HEK293 (cell line): ENCODE measurements around the gene SERTAD2.

ENCODE experiments used
- CTCF ChIA-PET: fragments of 350-600 bp; formaldehyde crosslinking; extraction: SDS; loops from one replicate; lab custom pipeline; 2021; ENCODE audit warnings: antibody characterized with exemption; lab: Yijun Ruan, JAX
- POLR2A ChIA-PET: fragments of 300-600 bp; formaldehyde crosslinking; extraction: SDS; loops from one replicate; lab custom pipeline; 2020; ENCODE audit warnings: antibody characterized with exemption, inconsistent platforms; lab: Yijun Ruan, JAX
- H3K27ac ChIP-seq: fragments of 200-500 bp; sonication (Bioruptor generic); 2 replicates; pipeline ENCODE4 v1.5.1; 2014; ENCODE audit warnings: low read depth, low read length, control low read depth, inconsistent platforms; ENCODE audit errors: extremely low read depth
- H3K36me3 ChIP-seq, 2 experiments: fragments of 200-500 bp in 1 of 2; sonication (Bioruptor generic) in 1 of 2; 1 replicate in 1 of 2; 2 replicates in 1 of 2; pipeline ENCODE4 v1.5.1; 2014 to 2017; ENCODE audit warnings: inconsistent platforms in 2 of 2, low read length in 2 of 2; ENCODE audit not compliant: control insufficient read depth in 2 of 2, insufficient read depth in 1 of 2
- H3K4me1 ChIP-seq: fragments of 200-500 bp; sonication (Bioruptor generic); 2 replicates; pipeline ENCODE4 v1.5.1; 2014; ENCODE audit warnings: mild to moderate bottlenecking, low read length, inconsistent platforms; ENCODE audit not compliant: control insufficient read depth, insufficient read depth
- H3K4me3 ChIP-seq: 2 replicates; pipeline ENCODE4 v1.5.1; 2011; ENCODE audit warnings: low read depth, mild to moderate bottlenecking, control low read depth, low read length, moderate library complexity
- H3K9me3 ChIP-seq: fragments of 200-500 bp; sonication (Bioruptor generic); 2 replicates; pipeline ENCODE4 v1.5.1; 2014; ENCODE audit warnings: low read depth, low read length, inconsistent platforms; ENCODE audit not compliant: control insufficient read depth, insufficient read depth
- GLIS1 ChIP-seq: fragments of 450-650 bp; formaldehyde crosslinking; IDR thresholded peaks from 2 replicates; pipeline ENCODE4 v1.5.1; 2016; ENCODE audit warnings: missing biosample characterization, missing genetic modification characterization
- SP3 ChIP-seq: fragments of 450-650 bp; formaldehyde crosslinking; IDR thresholded peaks from 2 replicates; pipeline ENCODE4 v1.5.1; 2016; ENCODE audit warnings: missing biosample characterization, missing genetic modification characterization
- TRIM28 ChIP-seq: IDR thresholded peaks from 2 replicates; pipeline ENCODE4 v1.6.1; 2011; ENCODE audit warnings: low read length, control low read depth, borderline replicate concordance
- ZBTB17 ChIP-seq: fragments of 450-650 bp; formaldehyde crosslinking; IDR thresholded peaks from 2 replicates; pipeline ENCODE4 v1.5.1; 2016; ENCODE audit warnings: missing biosample characterization, missing genetic modification characterization
- ZIC2 ChIP-seq: fragments of 450-650 bp; formaldehyde crosslinking; IDR thresholded peaks from 2 replicates; pipeline ENCODE4 v1.5.1; 2016; ENCODE audit warnings: missing biosample characterization, missing genetic modification characterization
- ZNF112 ChIP-seq: fragments of 450-650 bp; formaldehyde crosslinking; IDR thresholded peaks from 2 replicates; pipeline ENCODE4 v1.5.0; 2017; ENCODE audit warnings: missing biosample characterization, missing genetic modification characterization
- ZNF157 ChIP-seq: fragments of 450-650 bp; formaldehyde crosslinking; IDR thresholded peaks from 2 replicates; pipeline ENCODE4 v1.5.1; 2016; ENCODE audit warnings: missing biosample characterization, missing genetic modification characterization
- ZNF394 ChIP-seq: fragments of 450-650 bp; formaldehyde crosslinking; IDR thresholded peaks from 2 replicates; pipeline ENCODE4 v1.5.1; 2016; ENCODE audit warnings: missing biosample characterization, missing genetic modification characterization, mild to moderate bottlenecking, moderate library complexity, borderline replicate concordance
- ZNF433 ChIP-seq: fragments of 450-650 bp; formaldehyde crosslinking; IDR thresholded peaks from 2 replicates; pipeline ENCODE4 v1.5.1; 2016; ENCODE audit warnings: missing biosample characterization, missing genetic modification characterization, low read depth
- ZNF48 ChIP-seq: fragments of 450-650 bp; formaldehyde crosslinking; IDR thresholded peaks from 2 replicates; pipeline ENCODE4 v1.5.1; 2016; ENCODE audit warnings: missing biosample characterization, missing genetic modification characterization
- ZNF501 ChIP-seq: fragments of 450-650 bp; formaldehyde crosslinking; IDR thresholded peaks from 2 replicates; pipeline ENCODE4 v1.5.1; 2016; ENCODE audit warnings: missing biosample characterization, missing genetic modification characterization
- ZNF510 ChIP-seq: fragments of 450-650 bp; formaldehyde crosslinking; IDR thresholded peaks from 2 replicates; pipeline ENCODE4 v1.5.1; 2018; ENCODE audit warnings: mild to moderate bottlenecking, missing genetic modification characterization, missing biosample characterization; ENCODE audit not compliant: insufficient replicate concordance
- ZNF610 ChIP-seq: fragments of 450-650 bp; formaldehyde crosslinking; IDR thresholded peaks from 2 replicates; pipeline ENCODE4 v1.5.1; 2016; ENCODE audit warnings: missing biosample characterization, missing genetic modification characterization, borderline replicate concordance
- ZNF654 ChIP-seq: fragments of 450-650 bp; formaldehyde crosslinking; IDR thresholded peaks from 2 replicates; pipeline ENCODE4 v1.5.1; 2016; ENCODE audit warnings: low read depth, missing biosample characterization, missing genetic modification characterization
- TF ChIP-seq, protein P1 (sequence below): fragments of 450-650 bp; formaldehyde crosslinking; IDR thresholded peaks from 2 replicates; pipeline ENCODE4 v1.5.1; 2016; ENCODE audit warnings: missing biosample characterization, missing genetic modification characterization
- TF ChIP-seq, protein P2 (sequence below): sonication (generic); formaldehyde crosslinking; IDR thresholded peaks from 2 replicates; pipeline ENCODE4 v1.8.1; 2022; ENCODE audit warnings: mild to moderate bottlenecking, moderate library complexity, missing genetic modification reagents
- TF ChIP-seq, protein P3 (sequence below): fragments of 450-650 bp; formaldehyde crosslinking; IDR thresholded peaks from 2 replicates; pipeline ENCODE4 v1.5.1; 2016; ENCODE audit warnings: missing biosample characterization, missing genetic modification characterization
- TF ChIP-seq, protein P4 (sequence below): fragments of 450-650 bp; formaldehyde crosslinking; IDR thresholded peaks from 2 replicates; pipeline ENCODE4 v1.5.1; 2017; ENCODE audit warnings: missing biosample characterization, missing genetic modification characterization

The SERTAD2 gene

DNA sequence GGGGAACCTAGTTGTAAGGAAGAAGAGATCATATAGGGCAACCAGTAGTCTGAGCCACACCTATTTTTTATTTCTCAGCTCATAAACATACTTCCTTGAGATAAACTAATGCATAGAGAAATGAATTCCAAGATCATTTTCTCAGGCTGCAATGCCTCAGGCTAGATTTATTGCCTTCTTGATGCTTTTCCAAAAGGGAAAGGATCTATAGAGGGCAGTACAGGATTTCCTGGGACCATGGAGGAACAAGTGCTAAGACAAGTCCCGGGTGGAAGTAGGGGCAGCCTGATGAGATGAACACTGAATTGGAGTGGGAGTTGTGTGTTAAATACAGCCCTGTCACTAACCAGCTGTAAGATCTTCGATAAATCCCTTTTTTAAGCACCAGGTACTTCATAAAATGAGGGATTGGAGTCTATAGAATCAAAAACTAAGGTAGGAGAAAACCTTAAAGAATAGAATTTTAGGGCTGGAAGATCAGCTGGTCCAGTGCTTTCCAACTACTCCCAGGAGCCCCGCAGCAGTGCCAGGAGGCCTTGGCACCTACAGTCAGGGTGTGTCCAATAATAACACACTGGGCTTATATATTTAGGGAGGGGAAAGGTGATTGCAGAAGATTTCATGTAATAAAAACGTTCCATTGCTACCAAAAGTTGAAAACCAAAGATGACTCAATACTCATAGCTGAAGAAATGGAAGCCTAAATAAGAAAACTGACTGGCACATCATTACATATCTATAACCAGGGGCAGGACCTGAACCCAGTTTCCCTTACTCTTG, 58.1 kb downstream of the SERTAD2 start:
- peaks cover 4% of the 10 kb centered on the region for H3K4me1 ChIP-seq
- POLR2A ChIA-PET, result interaction anchor here (0.6 kb wide), 1 partner anchor 131 kb away, joined by 4 read pairs; no protein-coding TSS in a partner anchor
- H3K36me3 ChIP-seq, result peaks cover 0 to 14% of the 10 kb centered on the region in 2 experiments; a peak in 1 of 3 replicates
- no peak for TF ChIP-seq ZNF112 (tag by site-specific recombination)
- TF ChIP-seq, protein P1, sequence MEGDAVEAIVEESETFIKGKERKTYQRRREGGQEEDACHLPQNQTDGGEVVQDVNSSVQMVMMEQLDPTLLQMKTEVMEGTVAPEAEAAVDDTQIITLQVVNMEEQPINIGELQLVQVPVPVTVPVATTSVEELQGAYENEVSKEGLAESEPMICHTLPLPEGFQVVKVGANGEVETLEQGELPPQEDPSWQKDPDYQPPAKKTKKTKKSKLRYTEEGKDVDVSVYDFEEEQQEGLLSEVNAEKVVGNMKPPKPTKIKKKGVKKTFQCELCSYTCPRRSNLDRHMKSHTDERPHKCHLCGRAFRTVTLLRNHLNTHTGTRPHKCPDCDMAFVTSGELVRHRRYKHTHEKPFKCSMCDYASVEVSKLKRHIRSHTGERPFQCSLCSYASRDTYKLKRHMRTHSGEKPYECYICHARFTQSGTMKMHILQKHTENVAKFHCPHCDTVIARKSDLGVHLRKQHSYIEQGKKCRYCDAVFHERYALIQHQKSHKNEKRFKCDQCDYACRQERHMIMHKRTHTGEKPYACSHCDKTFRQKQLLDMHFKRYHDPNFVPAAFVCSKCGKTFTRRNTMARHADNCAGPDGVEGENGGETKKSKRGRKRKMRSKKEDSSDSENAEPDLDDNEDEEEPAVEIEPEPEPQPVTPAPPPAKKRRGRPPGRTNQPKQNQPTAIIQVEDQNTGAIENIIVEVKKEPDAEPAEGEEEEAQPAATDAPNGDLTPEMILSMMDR (tag by site-specific recombination), result 0 out of 2 replicates have a peak, but pooled peaks have one; percentile 25
- TF ChIP-seq ZNF654 (tag by site-specific recombination), result peak; percentile 50
- TF ChIP-seq, all 188 proteins: peak for 2
- Histone ChIP-seq H3K9me3 (no peaks in the 10 kb centered on the region), H3K4me3 (no peak overlapping the region), H3K27ac (no peak overlapping the region)
- CTCF ChIA-PET, result interaction anchor here (0.6 to 1.9 kb wide), 11 partner anchors 8 to 496 kb away, joined by 3 to 7 read pairs (median 4); no protein-coding TSS in a partner anchor

DNA sequence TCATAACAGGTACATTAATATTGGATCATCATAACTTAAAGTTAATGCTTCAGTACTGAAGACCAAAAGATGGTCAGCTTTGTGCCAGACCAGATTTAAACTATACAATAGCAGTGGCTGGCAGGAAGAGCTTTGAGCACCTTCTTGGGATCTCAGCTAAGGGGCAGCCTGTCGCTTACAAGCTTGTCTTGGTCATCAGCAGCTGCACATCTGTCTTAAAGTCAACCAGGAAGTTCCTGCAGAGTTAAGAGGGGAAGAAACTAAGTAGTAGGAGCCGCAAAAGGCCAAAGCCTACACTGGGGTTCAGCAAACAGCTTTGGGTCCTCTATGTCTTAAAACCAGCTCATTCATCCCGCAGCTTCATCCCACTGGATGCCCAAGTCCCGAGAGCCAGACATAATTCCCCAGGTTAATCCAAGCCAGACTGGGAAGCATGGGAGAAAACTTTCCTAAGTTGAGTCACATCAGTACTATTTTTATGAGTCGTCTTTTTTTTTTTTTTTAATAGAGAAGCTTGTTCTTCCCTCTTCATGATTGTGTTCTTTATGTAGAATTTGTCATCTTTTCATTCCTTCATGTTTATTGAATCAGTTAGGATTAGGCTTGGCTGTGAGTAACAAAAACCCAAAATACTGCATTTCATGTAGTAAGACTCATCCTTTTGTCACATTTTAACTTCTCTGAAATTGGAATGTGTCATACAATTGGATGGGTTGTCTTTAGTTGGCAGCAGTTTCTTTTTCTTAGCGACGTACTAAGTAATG, 59.3 kb downstream of the SERTAD2 start:
- no peak overlapping the region for H3K27ac ChIP-seq
- no peak overlapping the region for H3K4me3 ChIP-seq
- no peaks in the 10 kb centered on the region for H3K4me1 ChIP-seq
- CTCF ChIA-PET, result interaction anchor here (0.5 to 1.9 kb wide), 13 partner anchors 7 to 445 kb away, joined by 3 to 10 read pairs (median 3); no protein-coding TSS in a partner anchor
- POLR2A ChIA-PET, result interaction anchor here (0.6 to 0.7 kb wide), 3 partner anchors 23 to 297 kb away, joined by 4 to 5 read pairs (median 4); no protein-coding TSS in a partner anchor
- no peaks in the 10 kb centered on the region for H3K9me3 ChIP-seq
- peaks cover 0 to 22% of the 10 kb centered on the region in 2 experiments; a peak in 1 of 3 replicates for H3K36me3 ChIP-seq
- no peak for TF ChIP-seq ZNF433
- TF ChIP-seq, protein P2, sequence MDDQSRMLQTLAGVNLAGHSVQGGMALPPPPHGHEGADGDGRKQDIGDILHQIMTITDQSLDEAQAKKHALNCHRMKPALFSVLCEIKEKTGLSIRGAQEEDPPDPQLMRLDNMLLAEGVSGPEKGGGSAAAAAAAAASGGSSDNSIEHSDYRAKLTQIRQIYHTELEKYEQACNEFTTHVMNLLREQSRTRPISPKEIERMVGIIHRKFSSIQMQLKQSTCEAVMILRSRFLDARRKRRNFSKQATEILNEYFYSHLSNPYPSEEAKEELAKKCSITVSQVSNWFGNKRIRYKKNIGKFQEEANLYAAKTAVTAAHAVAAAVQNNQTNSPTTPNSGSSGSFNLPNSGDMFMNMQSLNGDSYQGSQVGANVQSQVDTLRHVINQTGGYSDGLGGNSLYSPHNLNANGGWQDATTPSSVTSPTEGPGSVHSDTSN (CRISPR knock-in tag), result no peak
- TF ChIP-seq GLIS1 (tag by site-specific recombination), result no peak
- TF ChIP-seq ZNF394 (tag by site-specific recombination), result no peak
- TF ChIP-seq TRIM28, result no peak
- TF ChIP-seq ZNF157, result no peak
- TF ChIP-seq ZNF510 (tag by site-specific recombination), result no peak
- no peak for TF ChIP-seq ZBTB17 (tag by site-specific recombination)
- no peak for TF ChIP-seq ZNF610 (tag by site-specific recombination)
- TF ChIP-seq ZNF501, result no peak
- no peak for TF ChIP-seq ZIC2
- TF ChIP-seq SP3 (tag by site-specific recombination), result no peak
- TF ChIP-seq, protein P3, sequence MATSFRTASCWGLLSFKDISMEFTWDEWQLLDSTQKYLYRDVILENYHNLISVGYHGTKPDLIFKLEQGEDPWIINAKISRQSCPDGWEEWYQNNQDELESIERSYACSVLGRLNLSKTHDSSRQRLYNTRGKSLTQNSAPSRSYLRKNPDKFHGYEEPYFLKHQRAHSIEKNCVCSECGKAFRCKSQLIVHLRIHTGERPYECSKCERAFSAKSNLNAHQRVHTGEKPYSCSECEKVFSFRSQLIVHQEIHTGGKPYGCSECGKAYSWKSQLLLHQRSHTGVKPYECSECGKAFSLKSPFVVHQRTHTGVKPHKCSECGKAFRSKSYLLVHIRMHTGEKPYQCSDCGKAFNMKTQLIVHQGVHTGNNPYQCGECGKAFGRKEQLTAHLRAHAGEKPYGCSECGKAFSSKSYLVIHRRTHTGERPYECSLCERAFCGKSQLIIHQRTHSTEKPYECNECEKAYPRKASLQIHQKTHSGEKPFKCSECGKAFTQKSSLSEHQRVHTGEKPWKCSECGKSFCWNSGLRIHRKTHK (tag by site-specific recombination), result no peak
- TF ChIP-seq ZNF48 (tag by site-specific recombination), result no peak
- TF ChIP-seq, protein P4, sequence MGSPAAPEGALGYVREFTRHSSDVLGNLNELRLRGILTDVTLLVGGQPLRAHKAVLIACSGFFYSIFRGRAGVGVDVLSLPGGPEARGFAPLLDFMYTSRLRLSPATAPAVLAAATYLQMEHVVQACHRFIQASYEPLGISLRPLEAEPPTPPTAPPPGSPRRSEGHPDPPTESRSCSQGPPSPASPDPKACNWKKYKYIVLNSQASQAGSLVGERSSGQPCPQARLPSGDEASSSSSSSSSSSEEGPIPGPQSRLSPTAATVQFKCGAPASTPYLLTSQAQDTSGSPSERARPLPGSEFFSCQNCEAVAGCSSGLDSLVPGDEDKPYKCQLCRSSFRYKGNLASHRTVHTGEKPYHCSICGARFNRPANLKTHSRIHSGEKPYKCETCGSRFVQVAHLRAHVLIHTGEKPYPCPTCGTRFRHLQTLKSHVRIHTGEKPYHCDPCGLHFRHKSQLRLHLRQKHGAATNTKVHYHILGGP, result no peak
